Epithelial cell of esophagus (primary cell): ENCODE measurements around the gene SLC7A7.
"Not testable (repeated sequence)": the region's sequence is repeated elsewhere in the genome, so short reads cannot be mapped to it uniquely, and the experiment has no call there.

Experiments
- DNase-seq: peaks from one replicate; pipeline ENCODE4 v3.0.0; 2010; ENCODE audit warnings: low read depth
- H3K4me3 ChIP-seq: 2 replicates; pipeline ENCODE4 v1.5.1; 2011; ENCODE audit warnings: mild to moderate bottlenecking, low read length, control low read depth
- CTCF ChIP-seq: IDR thresholded peaks from 2 replicates; pipeline ENCODE4 v1.5.1; 2011; ENCODE audit warnings: low read depth, mild to moderate bottlenecking, low read length, control low read depth, inconsistent platforms; ENCODE audit not compliant: insufficient read depth; ENCODE audit errors: missing control alignments

Gene SLC7A7

GRCh38 chr14:22766457-22767322 lies 48.5 kb downstream of the SLC7A7 start, which contains the start of gene OXA1L:
OXA1L (plus strand) TSS chr14:22766688; CDS start chr14:22766702, 14 bp downstream.
- TF ChIP-seq CTCF: no peak
- H3K4me3 ChIP-seq: peak within 1 kb of the TSS; percentile 100

GRCh38 chr14:22764382-22764781 lies 50.9 kb downstream of the SLC7A7 start:
- no peak for DNase-seq
- no peak overlapping the region for H3K4me3 ChIP-seq
- no peak for TF ChIP-seq CTCF

More at GRCh38 chr14:22766457-22767322, 48.5 kb downstream of the SLC7A7 start, which contains the start of gene OXA1L:
- peak; percentile 96 for DNase-seq

GRCh38 chr14:22761734-22762133 lies 53.5 kb downstream of the SLC7A7 start:
- no peak for TF ChIP-seq CTCF
- no peak for DNase-seq
- no peak overlapping the region for H3K4me3 ChIP-seq

GRCh38 chr14:22757972-22758650 lies 57.1 kb downstream of the SLC7A7 start:
- DNase-seq, H3K4me3 ChIP-seq: not testable (repeated sequence)

GRCh38 chr14:22753586-22753985 lies 61.6 kb downstream of the SLC7A7 start:
- H3K4me3 ChIP-seq: no peak overlapping the region
- DNase-seq: no peak
- TF ChIP-seq CTCF: no peak

GRCh38 chr14:22752422-22752821 lies 62.8 kb downstream of the SLC7A7 start:
- H3K4me3 ChIP-seq: no peak overlapping the region
- TF ChIP-seq CTCF: no peak
- no peak for DNase-seq

GRCh38 chr14:22748631-22749068 lies 66.6 kb downstream of the SLC7A7 start:
- no peak for TF ChIP-seq CTCF
- no peak overlapping the region for H3K4me3 ChIP-seq
- DNase-seq: no peak
